GM12874 (cell line): ENCODE results near the gene GPSM3.

ENCODE experiments used
- TF ChIP-seq, protein P1 (sequence below): IDR thresholded peaks from 2 replicates; pipeline ENCODE4 v1.5.1; 2011; ENCODE audit warnings: low read depth, mild to moderate bottlenecking, control low read depth, low read length, moderate library complexity; ENCODE audit not compliant: insufficient read depth

The GPSM3 gene

DNA sequence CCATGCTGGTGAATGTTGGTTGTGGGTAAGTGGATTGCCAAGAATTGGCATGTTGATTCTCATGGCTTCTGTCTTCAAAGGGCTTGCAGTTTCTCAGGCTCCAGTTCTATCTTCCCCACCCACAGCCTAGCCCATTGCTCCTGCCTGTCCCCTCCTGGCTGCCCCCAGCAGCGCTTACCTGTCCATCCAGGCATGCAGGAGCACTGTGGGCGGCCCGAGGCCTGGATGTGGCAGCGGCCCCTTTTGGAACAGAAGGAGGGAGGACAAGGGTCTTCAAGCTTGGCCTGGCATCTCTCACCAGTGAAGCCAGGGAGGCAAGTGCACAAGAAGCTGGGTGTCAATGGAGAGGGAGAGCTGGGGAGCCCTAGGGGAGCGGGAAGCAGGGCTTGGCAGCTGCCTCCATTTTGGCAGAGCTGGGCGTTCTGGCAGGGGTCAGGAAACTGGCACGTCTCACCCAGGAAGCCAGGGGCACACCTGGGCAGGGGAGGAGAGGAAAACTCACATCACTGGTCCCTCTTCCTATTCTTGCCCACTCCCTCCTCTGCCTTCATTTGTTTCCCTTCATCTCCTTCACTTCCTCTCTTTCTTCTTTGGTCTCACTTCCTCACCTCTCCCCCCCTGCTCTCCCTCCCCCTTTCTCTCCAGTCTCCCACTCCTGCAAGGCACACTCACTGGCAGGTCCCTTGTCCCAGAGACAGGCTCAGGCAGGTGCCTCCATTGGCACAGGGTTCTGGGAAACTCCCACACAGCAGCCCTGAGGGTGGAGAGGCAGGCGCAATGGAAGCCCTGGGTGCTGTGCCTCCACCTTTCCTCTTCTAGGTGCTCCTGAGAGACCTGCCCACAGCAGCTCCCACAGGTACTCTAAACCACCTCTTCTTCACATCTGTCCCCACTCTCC lies 30.1 kb upstream of the GPSM3 start:
- TF ChIP-seq, protein P1, sequence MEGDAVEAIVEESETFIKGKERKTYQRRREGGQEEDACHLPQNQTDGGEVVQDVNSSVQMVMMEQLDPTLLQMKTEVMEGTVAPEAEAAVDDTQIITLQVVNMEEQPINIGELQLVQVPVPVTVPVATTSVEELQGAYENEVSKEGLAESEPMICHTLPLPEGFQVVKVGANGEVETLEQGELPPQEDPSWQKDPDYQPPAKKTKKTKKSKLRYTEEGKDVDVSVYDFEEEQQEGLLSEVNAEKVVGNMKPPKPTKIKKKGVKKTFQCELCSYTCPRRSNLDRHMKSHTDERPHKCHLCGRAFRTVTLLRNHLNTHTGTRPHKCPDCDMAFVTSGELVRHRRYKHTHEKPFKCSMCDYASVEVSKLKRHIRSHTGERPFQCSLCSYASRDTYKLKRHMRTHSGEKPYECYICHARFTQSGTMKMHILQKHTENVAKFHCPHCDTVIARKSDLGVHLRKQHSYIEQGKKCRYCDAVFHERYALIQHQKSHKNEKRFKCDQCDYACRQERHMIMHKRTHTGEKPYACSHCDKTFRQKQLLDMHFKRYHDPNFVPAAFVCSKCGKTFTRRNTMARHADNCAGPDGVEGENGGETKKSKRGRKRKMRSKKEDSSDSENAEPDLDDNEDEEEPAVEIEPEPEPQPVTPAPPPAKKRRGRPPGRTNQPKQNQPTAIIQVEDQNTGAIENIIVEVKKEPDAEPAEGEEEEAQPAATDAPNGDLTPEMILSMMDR, result no peak

DNA sequence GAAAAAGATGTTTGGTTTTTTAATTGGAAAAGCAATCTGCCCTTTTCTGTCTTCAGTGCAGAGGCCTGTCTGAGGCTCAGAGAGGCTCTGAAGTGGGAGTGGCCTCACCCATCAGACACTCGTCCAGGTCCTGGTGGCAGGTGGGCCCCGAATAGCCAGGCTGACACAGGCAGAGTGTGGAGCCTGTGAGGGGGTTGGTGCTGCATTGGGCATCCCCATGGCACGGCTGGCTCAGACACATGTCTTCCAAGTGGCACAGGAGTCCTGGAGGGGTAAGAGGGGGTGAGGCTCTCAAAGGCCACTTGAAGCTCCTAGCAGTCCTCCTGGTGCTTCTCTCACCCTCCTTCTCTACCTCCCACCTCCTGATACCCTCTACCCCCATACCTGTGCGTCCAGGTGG lies 27.6 kb upstream of the GPSM3 start:
- TF ChIP-seq, protein P1, result no peak

DNA sequence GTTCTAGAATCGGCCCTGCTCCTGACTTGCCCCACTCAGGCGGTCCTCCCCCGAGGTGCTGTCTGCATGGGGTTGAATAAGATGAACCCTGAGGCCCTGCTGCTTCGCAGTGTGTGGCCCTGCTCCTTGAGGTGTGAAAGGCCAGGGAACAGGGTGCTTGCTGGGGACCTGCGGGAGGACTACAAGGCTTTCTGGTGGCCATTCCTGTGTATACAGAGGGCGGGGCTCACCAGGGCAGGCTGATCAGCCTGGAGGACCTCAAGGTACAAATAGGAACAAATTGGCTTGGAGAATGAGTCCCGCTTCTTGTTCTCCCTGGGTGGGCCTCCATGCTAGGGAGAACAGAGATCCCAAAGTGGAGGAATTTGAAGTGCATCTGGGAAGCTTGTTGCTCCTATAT lies 25.7 kb upstream of the GPSM3 start:
- TF ChIP-seq, protein P1, result no peak

DNA sequence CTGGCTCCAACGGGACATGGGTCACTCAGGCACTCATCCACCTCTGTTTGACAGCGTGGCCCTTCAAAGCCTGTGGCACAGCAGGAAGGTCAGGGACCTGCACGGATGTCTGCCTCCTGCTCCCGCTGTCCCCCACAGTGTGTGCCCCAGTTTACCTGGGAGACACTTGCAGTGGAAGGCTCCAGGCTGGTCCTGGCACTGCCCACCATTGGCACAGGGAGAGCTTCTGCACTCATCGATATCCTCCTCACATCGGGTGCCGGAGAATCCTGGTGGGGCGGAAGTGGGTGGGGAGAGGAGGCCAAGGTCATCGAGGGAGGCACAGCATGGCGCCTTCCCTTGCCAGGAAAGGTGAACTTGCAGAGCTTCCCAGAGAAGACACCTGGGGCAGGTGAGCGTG lies 24.6 kb upstream of the GPSM3 start:
- TF ChIP-seq, protein P1, result no peak

DNA sequence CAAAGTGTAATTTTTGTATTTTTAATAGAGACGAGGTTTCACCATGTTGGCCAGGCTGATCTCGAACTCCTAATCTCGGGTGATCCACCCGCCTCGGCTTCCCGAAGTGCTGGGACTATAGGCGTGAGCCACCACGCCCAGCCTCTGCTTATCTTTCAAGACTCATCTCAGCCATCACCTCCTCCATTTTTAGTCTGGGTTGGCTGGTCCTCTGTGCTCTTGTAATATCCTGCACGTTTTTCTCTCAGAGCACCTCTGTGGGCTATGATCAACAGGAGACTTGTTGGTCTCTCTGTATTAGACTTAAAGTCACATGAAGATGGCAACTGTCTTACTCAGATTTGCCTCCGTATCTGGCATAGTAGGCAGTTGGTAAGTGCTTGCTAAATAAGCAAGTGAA lies 23.8 kb upstream of the GPSM3 start:
- TF ChIP-seq, protein P1, result no peak

DNA sequence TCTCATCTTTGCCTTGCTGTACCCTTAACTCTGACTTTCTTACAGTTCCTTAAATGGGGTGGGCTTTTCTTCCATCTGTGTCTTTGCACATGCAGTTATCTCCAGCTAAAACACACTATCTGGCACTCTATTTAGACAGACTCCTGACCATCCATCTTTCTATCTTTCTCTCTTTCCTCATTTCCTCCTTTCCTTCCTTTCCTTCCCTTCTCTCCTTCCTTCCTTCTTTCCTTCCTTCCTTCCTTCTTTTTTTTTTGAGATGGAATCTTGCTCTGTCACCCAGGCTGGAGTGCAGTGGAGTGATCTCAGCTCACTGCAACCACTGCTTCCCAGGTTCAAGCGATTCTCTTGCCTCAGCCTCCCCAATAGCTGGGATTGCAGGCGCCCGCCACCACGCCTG lies 23.2 kb upstream of the GPSM3 start:
- TF ChIP-seq, protein P1, result no peak

DNA sequence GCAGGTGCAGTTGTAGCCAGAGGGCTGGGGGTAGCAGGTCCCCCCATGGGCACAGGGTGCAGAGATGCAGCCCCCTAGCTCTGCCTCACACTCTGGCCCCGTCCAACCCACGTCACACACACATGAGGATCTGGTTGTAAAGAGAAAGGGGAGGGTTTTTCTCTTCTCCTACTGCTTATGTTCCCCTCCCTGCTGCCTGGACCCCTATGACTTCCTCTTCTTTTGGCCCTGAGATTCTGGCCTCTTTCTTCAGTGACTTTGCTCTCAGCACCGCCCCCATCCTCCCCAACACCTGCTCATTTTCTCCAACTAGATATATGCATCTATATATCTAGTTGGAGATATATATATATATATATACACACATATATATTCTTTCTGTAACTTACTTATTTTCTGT lies 21.7 kb upstream of the GPSM3 start:
- TF ChIP-seq, protein P1, result no peak
